Stimulated activated CD8-positive, alpha-beta memory T cell treated with anti-CD3 and anti-CD28 coated beads, Interleukin-7, amount 100 ng/mL, for 1 hour (primary cell): ENCODE data around the gene DCTN5.
A peak's percentile ranks its signal among the peaks of the same experiment; 100 is the strongest.

Experiments used
- DNase-seq, 2 donors: peaks; one replicate each; pipeline ENCODE4 v3.0.0-alpha.2; 2020; ENCODE audit warnings: low read depth in 2 of 2

Gene DCTN5

DNA sequence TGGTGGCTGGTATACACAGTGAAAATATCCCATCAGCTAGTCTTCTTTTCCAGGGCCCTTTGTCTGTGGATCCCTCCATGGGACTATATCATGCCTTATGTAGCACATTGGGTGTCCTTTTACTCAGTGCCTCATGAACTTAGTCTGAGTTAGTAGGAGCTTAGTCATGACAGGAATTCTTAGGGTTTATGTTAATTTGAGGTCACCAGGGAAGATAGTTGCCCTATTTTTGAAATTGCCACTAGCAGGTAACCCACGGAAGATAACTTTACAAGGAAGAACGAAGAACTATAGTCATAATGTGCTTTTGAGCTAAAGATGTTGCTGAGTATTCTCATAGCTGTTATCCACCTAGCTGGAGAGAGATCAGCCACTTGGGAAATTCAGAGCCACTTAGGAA, 22.7 kb downstream of the DCTN5 start:
- no peak for DNase-seq

GRCh38 chr16:23666571-23667354, 25.5 kb downstream of the DCTN5 start:
- DNase-seq = no peak

- DNase-seq = no peak
Measured at GRCh38 chr16:23667355-23667659, 26.0 kb downstream of the DCTN5 start.

DNA sequence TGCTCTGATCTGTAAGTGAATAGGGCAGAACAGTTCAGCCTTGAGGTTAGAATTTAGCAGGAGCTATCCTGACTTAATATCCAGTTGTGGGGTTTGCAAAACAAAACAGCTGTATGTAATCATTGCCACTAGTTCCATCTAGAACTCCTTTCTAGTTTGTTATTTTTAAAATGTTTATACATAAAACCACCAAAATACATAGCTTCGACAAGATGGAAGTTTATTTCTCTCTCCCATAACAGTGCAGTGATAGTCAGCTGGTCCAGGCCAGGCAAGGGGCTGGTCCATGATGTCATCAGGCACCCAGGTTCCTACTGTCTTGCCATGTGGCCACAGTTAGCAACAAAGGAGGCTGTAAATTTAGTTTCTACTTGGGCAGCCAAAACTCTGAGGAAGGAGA, 27.0 kb downstream of the DCTN5 start:
- DNase-seq = no peak

DNA sequence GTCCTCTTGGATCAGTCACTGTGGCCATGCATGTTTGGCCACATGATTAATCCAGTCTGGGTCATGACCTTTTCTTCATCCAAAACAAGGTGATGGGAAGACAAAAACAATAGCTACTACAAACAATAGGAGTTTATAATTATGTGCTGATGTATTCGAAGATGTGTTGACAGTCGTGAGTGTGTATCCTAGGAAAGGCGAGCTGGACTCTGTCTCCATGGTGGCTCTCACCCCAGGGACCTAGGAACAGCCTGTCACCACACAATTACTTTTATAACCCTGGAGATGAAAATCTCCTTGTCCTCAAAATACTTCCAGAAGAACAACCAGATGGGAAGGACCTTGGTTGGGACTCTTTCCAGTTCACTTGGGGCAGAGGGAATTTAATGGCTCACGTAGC, 27.6 kb downstream of the DCTN5 start:
- no peak for DNase-seq

- no peak for DNase-seq
Measured at GRCh38 chr16:23670137-23670776, 29.0 kb downstream of the DCTN5 start.

DNA sequence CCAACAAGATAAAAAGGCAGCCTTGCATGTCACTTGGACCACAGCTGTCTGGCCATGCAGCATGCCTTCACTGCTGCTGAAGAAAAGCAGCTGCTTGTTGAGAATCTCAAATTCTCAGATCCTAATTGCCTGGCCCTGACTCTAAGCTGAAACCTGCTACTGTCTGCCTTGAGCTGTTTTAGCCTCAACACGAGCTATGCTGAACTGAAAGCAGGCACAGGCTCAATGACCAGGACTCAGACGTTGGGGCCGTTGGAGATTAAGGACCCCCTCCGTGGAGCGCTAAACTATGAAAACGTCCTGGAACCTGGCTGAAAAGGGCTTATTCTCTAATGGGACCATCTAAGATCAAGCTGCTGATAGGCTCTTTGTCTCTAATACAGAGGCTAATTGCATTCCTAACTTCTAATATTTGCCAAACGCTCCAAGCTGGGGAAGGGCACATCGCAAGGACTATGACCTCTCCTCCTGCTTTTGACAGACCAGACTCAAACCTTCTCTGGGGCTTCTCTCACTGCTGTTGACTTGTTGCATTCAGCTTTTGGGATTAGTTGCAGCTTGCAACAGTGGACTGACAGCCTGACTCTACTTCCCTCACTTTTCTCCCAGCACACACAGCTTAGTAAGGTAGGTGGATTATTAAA, 32.8 kb downstream of the DCTN5 start:
- no peak for DNase-seq

DNA sequence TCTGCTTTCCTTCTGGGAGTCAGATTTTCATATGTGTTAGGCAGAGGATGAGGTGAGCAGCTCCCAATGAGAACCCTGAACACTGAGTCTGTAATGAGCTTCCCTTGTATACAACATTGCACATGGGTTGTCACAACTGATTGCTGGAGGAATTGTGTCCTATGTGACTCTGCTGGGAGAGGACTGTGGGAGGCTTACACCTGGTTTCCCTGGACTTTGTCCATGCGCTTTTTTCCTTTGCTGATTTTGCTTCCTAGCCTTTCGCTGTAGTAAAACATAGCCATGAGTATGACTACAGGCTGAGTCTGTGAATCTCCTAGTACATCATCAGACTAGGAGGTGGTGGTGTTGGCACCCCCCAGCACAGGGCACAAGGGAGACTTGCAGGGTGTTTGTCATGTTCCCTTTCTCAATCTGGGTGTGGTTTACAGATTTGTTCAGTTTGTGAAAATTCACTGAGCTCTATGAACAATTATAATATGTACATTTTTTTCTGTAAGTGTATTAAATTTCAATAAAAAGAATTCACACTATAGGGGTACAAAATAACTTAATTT, 35.7 kb downstream of the DCTN5 start:
- no peak for DNase-seq

GRCh38 chr16:23678430-23679273, 37.4 kb downstream of the DCTN5 start, which contains the start of gene PLK1:
PLK1 (plus strand) TSS chr16:23678889; CDS start chr16:23678933, 44 bp downstream.
- peak; percentile 27 to 32 for DNase-seq

DNA sequence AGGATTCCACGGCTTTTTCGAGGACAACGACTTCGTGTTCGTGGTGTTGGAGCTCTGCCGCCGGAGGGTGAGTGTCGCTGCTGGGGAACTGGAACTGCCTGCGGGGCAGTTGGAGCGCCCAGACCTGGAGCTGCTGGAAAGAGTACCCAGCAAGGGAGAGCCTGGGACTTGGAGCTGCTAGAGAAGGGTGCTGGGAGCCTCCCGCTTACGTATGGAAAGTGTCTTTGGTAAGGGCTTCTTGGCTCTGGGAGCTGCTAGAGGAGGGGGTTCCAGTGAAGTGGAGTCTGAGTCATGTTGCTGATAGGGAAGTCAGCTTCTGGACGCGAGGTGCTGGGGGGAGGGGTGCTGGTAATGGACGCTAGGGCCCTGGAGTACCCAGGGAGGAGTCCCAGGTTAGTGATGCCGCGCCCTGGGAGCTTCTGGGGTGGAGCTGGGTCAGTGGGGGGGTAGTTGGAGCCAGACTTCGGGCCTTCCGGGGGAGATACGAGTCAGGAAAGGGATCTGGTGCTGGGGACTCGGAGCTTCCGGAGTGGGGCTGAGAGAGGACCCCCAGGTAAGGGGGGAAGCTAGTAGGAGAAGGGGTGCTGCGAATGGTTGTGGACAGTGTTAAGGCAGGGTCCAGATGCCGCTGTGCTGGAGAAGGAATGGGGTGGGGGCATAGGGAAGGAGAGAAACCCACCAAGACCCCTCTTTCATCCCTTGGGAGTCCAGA, 38.2 kb downstream of the DCTN5 start:
- no peak for DNase-seq

GRCh38 chr16:23679986-23680336, 38.7 kb downstream of the DCTN5 start:
- no peak for DNase-seq

GRCh38 chr16:23682181-23682580, 40.9 kb downstream of the DCTN5 start:
- DNase-seq = no peak

DNA sequence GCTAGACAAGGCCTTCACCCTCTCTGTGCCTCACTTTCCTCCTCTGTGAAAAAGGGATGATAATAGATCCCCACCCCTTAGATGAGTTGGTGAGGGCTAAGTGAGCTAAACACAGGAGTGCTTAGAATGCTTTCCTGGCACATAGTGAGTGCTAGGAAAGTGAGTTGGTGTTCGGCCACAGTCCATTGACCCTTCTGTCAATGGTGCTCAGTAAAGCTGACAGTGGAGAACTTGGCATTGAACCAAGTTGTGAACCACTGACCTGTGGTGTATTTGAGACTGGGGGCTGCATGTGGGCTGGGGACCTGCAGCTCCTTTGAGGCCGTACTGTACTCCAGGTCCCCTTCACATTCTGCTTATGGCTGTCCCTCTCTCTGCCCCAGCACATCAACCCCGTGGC, 42.2 kb downstream of the DCTN5 start:
- DNase-seq = no peak

DNA sequence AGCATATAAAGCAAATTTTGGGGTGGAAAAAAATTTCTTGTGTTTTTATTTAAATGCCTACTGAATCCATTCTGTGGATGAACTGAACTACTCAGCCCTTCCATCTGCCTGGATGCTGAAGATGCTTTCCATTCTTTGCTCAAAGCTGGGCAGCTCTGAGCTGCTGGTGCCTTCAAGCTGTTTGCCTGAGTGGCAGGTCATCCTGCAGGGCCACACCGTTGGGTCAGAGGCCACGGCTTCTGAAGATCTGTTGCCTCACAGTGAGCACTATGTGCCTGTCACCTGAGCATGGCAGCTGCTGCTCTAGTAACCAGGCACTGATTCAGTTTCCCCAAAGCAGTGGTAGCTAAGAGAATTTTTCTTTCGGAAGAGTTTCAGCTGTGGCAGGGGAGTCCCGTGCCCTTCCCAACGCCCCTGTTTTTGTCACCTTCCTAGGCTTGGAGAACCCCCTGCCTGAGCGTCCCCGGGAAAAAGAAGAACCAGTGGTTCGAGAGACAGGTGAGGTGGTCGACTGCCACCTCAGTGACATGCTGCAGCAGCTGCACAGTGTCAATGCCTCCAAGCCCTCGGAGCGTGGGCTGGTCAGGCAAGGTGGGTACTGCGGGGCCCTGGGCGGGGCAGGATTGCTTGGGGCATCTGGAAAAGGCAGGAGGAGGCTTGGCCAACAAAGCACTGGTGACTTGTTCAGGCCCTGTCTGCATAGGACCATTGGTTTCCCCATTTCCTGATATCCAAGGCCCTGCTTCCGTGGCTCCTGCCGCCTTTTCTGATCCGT, 46.0 kb downstream of the DCTN5 start:
- DNase-seq = no peak

GRCh38 chr16:23689442-23690187, 48.3 kb downstream of the DCTN5 start:
- no peak for DNase-seq

- no peak for DNase-seq
Measured at GRCh38 chr16:23690771-23691482, 49.7 kb downstream of the DCTN5 start.

DNA sequence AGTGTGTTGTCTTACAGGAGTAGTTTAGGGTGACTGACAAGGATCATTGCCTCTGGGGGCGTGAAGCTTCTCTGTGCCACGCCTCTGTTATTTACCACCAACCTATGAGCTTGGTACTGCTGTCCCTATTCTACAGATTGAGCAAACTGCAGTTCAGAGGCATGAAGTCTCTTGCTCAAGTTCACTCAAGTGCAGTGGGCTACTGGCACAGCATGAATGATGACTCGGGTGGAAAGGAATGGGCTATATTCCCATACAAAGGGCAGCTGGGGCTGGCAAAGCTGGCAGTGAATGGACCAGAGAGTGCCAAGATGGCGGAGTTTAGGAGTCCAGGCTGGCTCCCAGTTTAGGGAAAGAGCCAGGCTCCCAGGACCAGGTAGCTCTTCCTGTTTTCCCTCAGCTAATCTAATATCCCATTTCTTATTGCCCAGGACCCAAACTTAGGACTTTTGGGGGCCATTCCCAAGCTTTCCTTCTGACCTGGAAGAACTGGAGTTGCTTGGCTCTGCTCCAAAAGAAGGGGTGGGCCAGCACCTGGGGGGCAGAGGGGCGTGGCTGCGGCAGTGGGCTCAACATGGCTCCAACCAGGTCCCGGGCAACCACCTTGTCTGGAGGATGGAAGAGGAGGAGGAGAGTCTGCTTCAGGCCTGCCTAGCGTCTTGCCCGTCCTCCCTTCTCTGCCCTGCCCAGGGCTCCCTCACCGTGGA, 50.4 kb downstream of the DCTN5 start:
- no peak for DNase-seq

DNA sequence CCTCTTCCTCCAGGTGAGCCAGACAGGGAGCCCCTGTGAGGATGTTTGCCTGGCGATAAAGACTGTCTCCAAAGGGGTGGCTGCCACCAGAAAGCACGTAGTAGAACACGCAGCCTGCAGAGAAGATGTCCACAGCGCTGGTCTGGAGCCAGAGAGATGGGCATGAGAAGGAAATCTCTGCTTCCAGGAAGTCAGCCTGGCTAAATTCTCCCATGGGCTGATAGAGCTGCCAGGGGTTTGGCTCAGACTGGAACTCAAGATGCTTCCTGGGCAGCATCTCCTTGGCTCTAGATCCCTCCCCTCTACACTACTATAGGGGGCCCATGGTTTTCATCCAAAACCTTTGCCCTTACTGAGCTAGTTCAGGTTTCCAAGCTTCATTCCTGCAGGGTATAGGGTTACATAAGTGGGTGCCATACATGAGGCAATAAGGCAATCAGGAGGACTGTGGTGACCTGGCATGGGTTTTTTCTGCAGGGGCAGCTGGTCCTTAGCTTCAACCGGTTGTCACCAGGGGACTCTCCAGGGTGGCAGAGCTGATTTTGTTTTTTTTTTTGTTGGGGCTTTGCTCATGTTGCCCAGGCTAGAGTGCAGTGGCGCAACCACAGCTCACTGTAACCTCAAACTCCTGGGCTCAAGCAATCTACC, 51.0 kb downstream of the DCTN5 start:
- no peak for DNase-seq
